OCI-LY3 (cell line): ENCODE data around the gene DNAJC8.

ENCODE experiments used
- H2AFZ ChIP-seq: fragments of 200-600, 300-600 bp; shearing (Covaris generic); 2 replicates; pipeline ENCODE4 v1.6.0; 2014; ENCODE audit warnings: antibody characterized with exemption, low read depth, low read length
- H3K27ac ChIP-seq: fragments of 200-600, 300-600 bp; sonication (generic); 2 replicates; pipeline ENCODE4 v1.5.1; 2014; ENCODE audit warnings: mild to moderate bottlenecking, low read length, moderate library complexity, mixed read lengths
- H3K27me3 ChIP-seq: fragments of 200-600, 300-600 bp; sonication (generic); 2 replicates; pipeline ENCODE4 v1.6.1; 2014; ENCODE audit warnings: low read depth, low read length, mixed read lengths
- H3K36me3 ChIP-seq: fragments of 200-600, 300-600 bp; sonication (generic); replicated peaks from 2 replicates; pipeline ENCODE3; 2014; ENCODE audit warnings: low read depth, low read length, mixed read lengths
- H3K4me1 ChIP-seq: fragments of 300-600, 200-600 bp; sonication (generic); 2 replicates; pipeline ENCODE4 v1.6.1; 2014; ENCODE audit warnings: low read length, mixed read lengths
- H3K4me2 ChIP-seq: fragments of 200-600, 300-600 bp; sonication (generic); 2 replicates; pipeline ENCODE4 v1.6.1; 2014; ENCODE audit warnings: low read length, mixed read lengths
- H3K4me3 ChIP-seq: fragments of 300-600, 200-600 bp; sonication (generic); 2 replicates; pipeline ENCODE4 v1.5.1; 2014; ENCODE audit warnings: antibody characterized with exemption, mild to moderate bottlenecking, low read length, moderate library complexity
- H3K79me2 ChIP-seq: fragments of 300-600, 200-600 bp; shearing (Covaris generic); 2 replicates; pipeline ENCODE4 v1.6.1; 2014; ENCODE audit warnings: mild to moderate bottlenecking, low read length, mixed read lengths
- H3K9ac ChIP-seq: fragments of 300-600, 200-600 bp; shearing (Covaris generic); 2 replicates; pipeline ENCODE4 v1.6.0; 2014; ENCODE audit warnings: mild to moderate bottlenecking, low read length, moderate library complexity
- H3K9me3 ChIP-seq: fragments of 200-600, 300-600 bp; shearing (Covaris generic); 2 replicates; pipeline ENCODE4 v1.6.1; 2014; ENCODE audit warnings: low read length, mixed read lengths; ENCODE audit not compliant: insufficient read depth
- H4K20me1 ChIP-seq: fragments of 200-600, 300-600 bp; sonication (generic); 2 replicates; pipeline ENCODE4 v1.6.1; 2016; ENCODE audit warnings: low read length, mixed read lengths; ENCODE audit not compliant: insufficient read depth
- CTCF ChIP-seq: fragments of 200-600, 300-600 bp; sonication (generic); IDR thresholded peaks from 2 replicates; pipeline ENCODE4 v1.5.1; 2014; ENCODE audit warnings: antibody characterized with exemption, low read length, low read depth
- EZH2phosphoT487 ChIP-seq: fragments of 200-600 bp; shearing (Covaris generic); IDR thresholded peaks from 2 replicates; pipeline ENCODE4 v1.6.1; 2018; ENCODE audit warnings: antibody characterized with exemption, mixed run types, low read depth

The DNAJC8 gene

GRCh38 chr1:28193701-28194161 is 39.1 kb downstream of the DNAJC8 start:
- no peak overlapping the region for H3K4me3 ChIP-seq
- H3K9me3 ChIP-seq, result no peaks in the 10 kb centered on the region
- H3K4me2 ChIP-seq, result no peak overlapping the region
- no peak overlapping the region for H2AFZ ChIP-seq
- H3K27ac ChIP-seq, result no peak overlapping the region
- H3K9ac ChIP-seq, result no peak overlapping the region
- no peaks in the 10 kb centered on the region for H3K27me3 ChIP-seq
- peaks cover 1% of the 10 kb centered on the region for H3K4me1 ChIP-seq
- no peaks in the 10 kb centered on the region for H3K79me2 ChIP-seq
- TF ChIP-seq EZH2phosphoT487 (no peak), CTCF (no peak)
- peaks cover 8% of the 10 kb centered on the region for H3K36me3 ChIP-seq
- no peaks in the 10 kb centered on the region for H4K20me1 ChIP-seq

- Histone ChIP-seq H3K4me3 (no peak overlapping the region), H3K36me3 (no peaks in the 10 kb centered on the region), H3K9me3 (no peaks in the 10 kb centered on the region), H2AFZ (no peak overlapping the region), H3K79me2 (no peaks in the 10 kb centered on the region), H4K20me1 (no peaks in the 10 kb centered on the region), H3K27me3 (no peaks in the 10 kb centered on the region), H3K4me1 (no peaks in the 10 kb centered on the region), H3K4me2 (no peak overlapping the region), H3K9ac (no peak overlapping the region), H3K27ac (no peak overlapping the region)
- TF ChIP-seq CTCF, result no peak
- no peak for TF ChIP-seq EZH2phosphoT487
Measured at GRCh38 chr1:28190996-28191645, 41.7 kb downstream of the DNAJC8 start.

GRCh38 chr1:28190337-28190979 is 42.4 kb downstream of the DNAJC8 start:
- Histone ChIP-seq H3K36me3 (no peaks in the 10 kb centered on the region), H3K4me1 (no peaks in the 10 kb centered on the region), H3K4me2 (no peak overlapping the region), H3K79me2 (no peaks in the 10 kb centered on the region), H3K4me3 (no peak overlapping the region), H3K27me3 (no peaks in the 10 kb centered on the region), H3K27ac (no peak overlapping the region), H2AFZ (no peak overlapping the region), H3K9me3 (no peaks in the 10 kb centered on the region), H3K9ac (no peak overlapping the region), H4K20me1 (no peaks in the 10 kb centered on the region)
- TF ChIP-seq CTCF (no peak), EZH2phosphoT487 (no peak)

- Histone ChIP-seq H3K4me1 (no peaks in the 10 kb centered on the region), H3K27ac (no peak overlapping the region), H3K36me3 (no peaks in the 10 kb centered on the region), H3K27me3 (no peaks in the 10 kb centered on the region), H3K9me3 (no peaks in the 10 kb centered on the region), H3K79me2 (no peaks in the 10 kb centered on the region), H3K9ac (no peak overlapping the region), H3K4me2 (no peak overlapping the region), H3K4me3 (no peak overlapping the region), H2AFZ (no peak overlapping the region), H4K20me1 (no peaks in the 10 kb centered on the region)
- TF ChIP-seq CTCF (no peak), EZH2phosphoT487 (no peak)
Measured at GRCh38 chr1:28185071-28185470, 47.8 kb downstream of the DNAJC8 start.
